HG03565 (cell line): ENCODE measurements around the gene ZFAND3.
"Not testable (repeated sequence)": the region's sequence is repeated elsewhere in the genome, so short reads cannot be mapped to it uniquely, and the experiment has no call there.

Experiments used
- ATAC-seq: cut with Tn5 transposase; IDR thresholded peaks from one replicate; pipeline ENCODE4 v1.9.1; 2021; ENCODE audit warnings: mild to moderate bottlenecking, moderate library complexity; ENCODE audit not compliant: unreplicated experiment

The ZFAND3 gene

GRCh38 chr6:37862992-37863391, 43.5 kb downstream of the ZFAND3 start:
- no peak for ATAC-seq

- no peak for ATAC-seq
These were observed 44.7 kb downstream of the ZFAND3 start for GRCh38 chr6:37864250-37864649.

DNA sequence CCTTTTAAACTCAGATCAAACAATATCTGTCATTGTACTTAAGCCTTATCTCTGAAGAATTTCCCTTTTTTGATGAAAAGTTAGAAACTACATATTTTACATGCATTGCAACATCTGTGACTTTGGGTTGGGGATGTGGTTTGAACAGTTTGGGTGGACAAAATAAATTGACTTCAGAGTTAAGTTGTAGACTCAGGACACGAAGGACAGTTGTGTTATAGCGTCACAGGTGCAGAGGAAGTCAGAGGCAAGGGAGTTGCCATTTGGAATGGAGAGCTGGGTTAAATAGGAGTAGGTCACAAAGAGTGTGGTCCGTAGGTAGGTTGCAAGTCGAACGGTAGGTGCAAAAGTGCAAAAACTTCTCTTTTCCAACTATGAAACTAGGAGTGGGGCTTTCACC, 46.0 kb downstream of the ZFAND3 start:
- no peak for ATAC-seq

- ATAC-seq = no peak
These were observed 47.3 kb downstream of the ZFAND3 start for GRCh38 chr6:37866590-37867507.

DNA sequence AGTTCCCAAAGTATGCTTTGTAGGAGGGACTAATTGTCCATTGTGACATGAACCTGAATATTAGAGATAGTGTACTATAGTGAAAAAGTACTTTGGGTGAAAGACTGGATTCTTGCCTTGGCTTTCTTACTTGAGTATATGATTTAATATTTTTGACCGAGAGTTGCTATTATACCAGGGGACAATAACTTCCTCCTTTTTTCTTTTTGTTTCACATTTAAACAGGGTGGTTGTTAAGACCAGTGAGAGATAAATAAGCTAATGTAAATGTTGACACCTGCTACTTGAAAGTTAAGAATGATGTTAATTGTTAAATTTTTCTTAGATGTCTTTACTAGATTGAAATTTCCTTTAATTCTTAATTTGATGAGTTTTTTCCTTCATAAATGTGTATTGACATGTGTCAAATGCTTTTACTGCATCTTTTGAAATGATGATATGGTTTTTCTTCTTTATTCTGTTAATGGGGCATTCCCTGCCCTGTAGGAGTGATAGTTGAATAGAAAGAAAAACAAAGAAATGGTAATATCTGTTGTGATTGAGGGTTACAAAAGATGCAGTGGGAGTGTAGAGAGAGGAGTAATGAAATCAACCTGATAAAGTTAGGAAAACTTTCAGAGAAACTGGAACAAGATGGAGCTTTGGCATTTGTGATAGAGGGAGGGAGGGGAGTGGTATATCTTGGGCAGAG, 48.4 kb downstream of the ZFAND3 start:
- no peak for ATAC-seq

GRCh38 chr6:37868447-37868825, 48.9 kb downstream of the ZFAND3 start:
- ATAC-seq = no peak

DNA sequence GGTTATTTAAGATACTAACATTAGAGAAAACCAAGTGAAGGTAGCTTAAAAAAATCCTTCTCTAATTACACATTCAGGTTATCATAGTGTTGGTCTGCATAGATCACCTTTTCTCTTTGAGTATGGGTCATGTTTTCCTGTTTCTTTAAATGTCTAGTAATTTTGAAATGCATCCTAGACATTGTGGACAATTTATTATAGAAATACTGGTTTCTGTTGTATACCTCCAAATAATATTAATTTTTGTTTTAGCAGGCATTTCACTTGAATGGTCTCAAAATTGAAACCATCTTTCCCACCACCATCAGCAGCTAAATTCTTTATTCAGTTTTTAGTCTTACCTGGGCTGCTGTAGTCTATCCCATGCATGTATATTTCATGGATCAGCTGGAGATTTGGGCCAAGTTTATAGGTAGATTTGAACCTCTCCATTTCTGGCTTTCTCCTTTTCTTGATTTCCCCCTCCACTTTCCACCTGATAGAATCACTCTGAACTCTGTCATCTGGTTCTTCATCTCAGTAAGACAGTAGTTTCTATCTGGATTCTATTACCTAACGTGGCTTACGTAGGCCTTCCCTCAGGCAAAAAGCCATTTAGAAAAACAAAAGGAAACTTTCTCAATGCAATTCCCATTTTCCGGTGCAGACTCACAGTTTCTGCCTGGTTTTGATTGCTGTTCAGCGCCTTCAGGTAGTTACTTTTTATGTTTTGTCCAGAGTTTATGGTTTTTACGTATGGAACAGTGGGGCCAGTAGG, 52.3 kb downstream of the ZFAND3 start:
- no peak for ATAC-seq

GRCh38 chr6:37872373-37872745, 52.8 kb downstream of the ZFAND3 start:
- no peak for ATAC-seq

DNA sequence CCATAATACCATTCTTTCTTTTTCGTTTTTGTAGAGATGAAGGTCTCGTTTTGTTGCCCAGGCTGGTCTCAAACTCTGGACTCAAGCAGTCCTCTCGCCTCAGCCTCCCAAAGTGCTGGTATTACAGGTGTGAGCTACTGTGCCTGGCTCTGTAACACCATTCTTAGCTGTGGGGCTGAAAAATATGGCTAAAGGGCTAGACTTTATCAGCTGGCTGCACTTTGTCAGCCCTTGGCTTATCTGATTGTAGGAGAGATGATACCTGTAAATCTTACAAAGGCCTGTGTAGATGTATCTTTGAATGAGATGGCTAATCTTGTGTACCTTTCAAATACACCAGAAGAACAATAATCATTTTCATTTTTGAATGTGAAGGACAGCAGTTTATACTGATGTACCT, 55.2 kb downstream of the ZFAND3 start:
- no peak for ATAC-seq

DNA sequence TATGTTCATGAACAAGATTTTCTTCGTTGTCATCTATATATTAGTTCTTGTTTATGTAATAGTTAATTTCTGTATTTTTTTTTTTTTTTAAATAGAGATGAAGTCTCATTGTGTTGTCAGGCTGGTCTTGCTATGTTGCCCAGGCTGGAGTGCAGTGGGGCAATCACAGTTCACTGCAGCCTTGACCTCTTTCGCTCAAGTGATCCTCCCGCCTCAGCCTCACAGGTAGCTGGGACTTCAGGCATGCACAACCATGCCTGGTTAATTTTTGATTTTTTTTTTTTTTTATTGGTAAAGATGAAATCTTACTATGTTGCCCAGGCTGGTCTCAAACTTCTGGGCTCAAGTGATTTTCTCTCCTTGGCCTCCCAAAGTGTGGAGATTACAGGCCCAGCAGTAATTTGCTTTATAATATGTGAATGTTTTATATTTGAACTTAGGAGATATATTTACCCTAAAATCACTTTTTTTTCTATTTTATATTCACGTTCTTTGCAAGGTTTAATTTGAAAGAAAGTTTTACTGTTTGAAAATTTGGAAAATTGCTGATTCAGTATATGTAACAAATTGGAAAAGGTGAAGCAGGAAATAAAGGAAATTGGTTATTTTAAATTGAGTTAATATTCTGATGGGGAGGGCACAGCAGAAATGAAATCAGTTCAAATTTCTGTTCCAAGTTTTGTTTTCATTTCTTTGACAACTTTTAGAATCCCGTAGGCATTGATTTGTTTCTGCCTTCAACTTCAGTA, 56.2 kb downstream of the ZFAND3 start:
- no peak for ATAC-seq

GRCh38 chr6:37876843-37877242, 57.3 kb downstream of the ZFAND3 start:
- ATAC-seq = no peak

DNA sequence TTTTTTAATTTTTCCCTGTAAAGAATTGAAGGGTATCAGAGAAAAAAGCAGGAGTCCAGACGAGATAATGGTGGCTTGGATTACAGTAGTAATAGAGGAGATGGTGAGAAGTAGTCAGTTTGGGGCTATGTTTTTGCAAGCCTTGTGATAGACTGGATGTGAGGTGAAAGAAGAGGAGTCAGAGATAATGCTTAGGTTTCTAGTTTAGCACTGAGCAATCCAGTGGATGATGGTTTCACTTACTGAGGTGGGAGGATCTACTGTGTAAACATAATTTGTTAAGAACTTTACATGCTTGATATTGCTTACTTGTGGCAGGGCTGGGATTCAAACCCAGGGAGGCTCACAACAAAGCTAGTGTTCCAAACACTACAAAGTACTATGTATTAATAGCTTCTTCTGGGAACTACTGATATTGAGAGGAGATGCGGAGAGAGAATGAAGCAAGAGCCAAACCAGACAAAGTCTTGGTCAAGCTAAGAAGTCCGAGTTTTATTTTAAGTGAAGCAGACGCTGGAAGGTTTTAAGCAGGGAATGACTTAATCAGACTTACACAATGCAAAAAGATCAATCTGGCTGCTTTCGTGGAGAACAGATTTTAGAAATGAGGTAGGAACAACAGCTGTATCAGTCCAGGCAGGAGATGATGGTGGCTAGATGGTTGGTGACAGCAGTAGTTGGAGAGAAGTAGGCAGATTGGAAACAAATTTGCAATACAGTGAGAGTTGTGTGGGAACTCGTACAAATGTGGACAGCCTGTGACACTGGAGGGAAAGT, 58.0 kb downstream of the ZFAND3 start:
- no peak for ATAC-seq

- ATAC-seq = no peak
These were observed 58.7 kb downstream of the ZFAND3 start for GRCh38 chr6:37878150-37878710.

DNA sequence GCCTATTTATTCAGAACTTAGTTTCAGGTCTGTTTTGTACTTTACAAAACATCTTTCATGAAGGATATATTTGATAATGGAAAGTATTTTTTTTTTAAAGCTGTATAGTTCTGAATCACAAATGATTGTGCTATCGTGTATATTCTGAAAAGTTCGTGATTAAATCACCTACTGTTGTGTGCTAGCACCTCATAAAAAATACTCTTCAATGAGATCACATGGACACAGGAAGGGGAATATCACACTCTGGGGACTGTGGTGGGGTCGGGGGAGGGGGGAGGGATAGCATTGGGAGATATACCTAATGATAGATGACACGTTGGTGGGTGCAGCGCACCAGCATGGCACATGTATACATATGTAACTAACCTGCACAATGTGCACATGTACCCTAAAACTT, 61.1 kb downstream of the ZFAND3 start:
- ATAC-seq = not testable (repeated sequence)

DNA sequence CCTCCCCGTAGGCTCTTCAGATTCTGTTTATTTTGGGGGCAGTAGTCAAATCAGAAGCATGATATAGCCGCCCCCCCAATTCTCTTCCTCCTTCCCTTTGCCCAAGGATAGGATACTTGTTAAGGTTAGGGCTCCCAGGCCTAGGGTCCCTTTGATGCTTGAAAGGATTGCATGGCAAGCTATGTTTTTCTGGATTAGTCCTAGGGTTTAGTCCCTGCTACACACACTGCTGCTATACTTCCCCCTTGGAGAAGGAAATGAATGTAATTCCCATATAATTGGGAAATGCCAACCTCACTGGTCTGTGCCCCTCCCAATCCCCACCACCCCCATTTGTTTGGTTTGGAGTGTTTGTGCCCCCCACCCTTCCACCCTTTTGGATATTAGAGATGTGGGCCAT, 62.8 kb downstream of the ZFAND3 start:
- no peak for ATAC-seq

- ATAC-seq = no peak
These were observed 63.3 kb downstream of the ZFAND3 start for GRCh38 chr6:37882724-37883413.

DNA sequence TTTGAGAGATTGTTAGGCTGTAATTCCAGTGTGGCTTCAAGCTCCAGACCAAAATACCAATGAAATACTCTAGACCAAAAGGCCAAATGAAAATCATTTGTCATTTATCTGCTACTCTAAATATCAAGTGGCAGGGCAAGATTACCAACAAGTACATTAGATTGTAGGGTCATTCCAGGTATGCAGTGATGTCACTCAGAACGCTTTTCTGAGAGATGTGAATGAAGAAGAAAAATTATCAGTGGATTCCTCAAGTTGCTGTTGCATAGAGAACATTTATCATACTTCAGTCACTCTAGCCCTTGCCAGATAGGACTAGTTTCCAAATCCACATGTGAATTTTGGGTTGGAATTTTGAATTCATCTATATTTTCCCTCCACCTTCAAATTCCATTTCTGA, 65.0 kb downstream of the ZFAND3 start:
- no peak for ATAC-seq

GRCh38 chr6:37889051-37889450, 69.5 kb downstream of the ZFAND3 start:
- no peak for ATAC-seq

GRCh38 chr6:37889486-37889885, 70.0 kb downstream of the ZFAND3 start:
- ATAC-seq = no peak
